HepG2 (cell line): ENCODE data around the gene EPHA10. TPM values are rescaled to one million over a fixed set of nuclear protein-coding genes. Genes with fewer than 3 reads are reported as not detected.

Source experiments
- CREB1 ChIP-seq, 2 experiments: fragments of 450-650 bp in 1 of 2; IDR thresholded peaks; 2 replicates each; pipeline ENCODE4 v1.6.1; 2016 to 2017; ENCODE audit warnings: control low read depth in 1 of 2, mild to moderate bottlenecking in 1 of 2, missing compliant biosample characterization in 1 of 2, missing genetic modification characterization in 1 of 2
- ELF4 ChIP-seq: sonication (generic); formaldehyde crosslinking; IDR thresholded peaks from 2 replicates; pipeline ENCODE4 v1.5.0; 2020; ENCODE audit warnings: missing genetic modification reagents, mild to moderate bottlenecking, moderate library complexity, borderline replicate concordance
- ISX ChIP-seq: sonication (generic); formaldehyde crosslinking; conservative IDR thresholded peaks from 2 replicates; pipeline ENCODE4 v1.5.0; 2020; ENCODE audit warnings: missing genetic modification reagents
- MAX ChIP-seq: IDR thresholded peaks from 2 replicates; pipeline ENCODE4 v1.6.1; 2012; ENCODE audit warnings: inconsistent platforms
- PAXIP1 ChIP-seq: sonication (generic); formaldehyde crosslinking; conservative IDR thresholded peaks from 2 replicates; pipeline ENCODE4 v1.4.0; 2020; ENCODE audit warnings: mild to moderate bottlenecking, missing genetic modification reagents, moderate library complexity
- REPIN1 ChIP-seq: sonication (generic); formaldehyde crosslinking; IDR thresholded peaks from 2 replicates; pipeline ENCODE4 v1.8.0; 2022; ENCODE audit warnings: missing genetic modification reagents, low read depth, mild to moderate bottlenecking, borderline replicate concordance
- RNF2 ChIP-seq: fragments of 450-650 bp; conservative IDR thresholded peaks from 2 replicates; pipeline ENCODE4 v1.6.1; 2016; ENCODE audit warnings: low read depth
- TAF1 ChIP-seq: sonication (generic); formaldehyde crosslinking; IDR thresholded peaks from 2 replicates; pipeline ENCODE4 v1.4.0; 2020; ENCODE audit warnings: missing genetic modification reagents
- ZBTB40 ChIP-seq, 2 experiments: fragments of 450-650 bp in 1 of 2; sonication (generic) in 1 of 2; formaldehyde crosslinking in 1 of 2; IDR thresholded peaks; 2 replicates each; pipeline versions ENCODE4 v1.6.1 to v1.8.0; 2016 to 2022; ENCODE audit warnings: antibody characterized with exemption in 1 of 2, mild to moderate bottlenecking in 1 of 2, missing genetic modification reagents in 1 of 2
- ZNF770 ChIP-seq: sonication (generic); formaldehyde crosslinking; IDR thresholded peaks from 2 replicates; pipeline ENCODE4 v1.5.0; 2020; ENCODE audit warnings: mild to moderate bottlenecking, missing genetic modification reagents
- ZSCAN25 ChIP-seq: sonication (generic); formaldehyde crosslinking; IDR thresholded peaks from 2 replicates; pipeline ENCODE4 v1.8.0; 2022; ENCODE audit warnings: mild to moderate bottlenecking, missing genetic modification reagents
- ZZZ3 ChIP-seq: sonication (generic); formaldehyde crosslinking; IDR thresholded peaks from 2 replicates; pipeline ENCODE4 v1.4.0; 2020; ENCODE audit warnings: missing genetic modification reagents, mild to moderate bottlenecking, borderline replicate concordance
- polyA plus RNA-seq, 8 experiments: library from polyadenylated mRNA; depleted of rRNA in 3 of 8; stranded (reverse) in 7 of 8; unstranded in 1 of 8; fragments of >200 nt; fragmentation: Illumina TruSeq in 4 of 8; extraction: Trizol in 4 of 8; gene quantifications; 2 replicates each; pipeline versions ENCODE4 v1.2.1 to v1.2.3, GENCODE V29; 2011 to 2016; ENCODE audit warnings: low read depth in 4 of 8, missing spikeins in 1 of 8, mixed read lengths in 1 of 8; ENCODE audit not compliant: insufficient read depth in 1 of 8
- total RNA-seq, 5 experiments: library from RNA; depleted of rRNA; stranded (reverse); fragments of >200 nt; fragmentation: Illumina TruSeq; extraction: Trizol; gene quantifications; 2 replicates each; pipeline ENCODE4 v1.2.3, GENCODE V29; 2016; ENCODE audit warnings: low read depth in 1 of 5

EPHA10 gene
- total and polyA plus RNA-seq, 2 of the 13 experiments (the other 11 are each of a cell fraction or from before 2014, with no cell fraction given) = 0.11 to 0.58 TPM

GRCh38 chr1:37691497-37692077 is 73.3 kb downstream of the EPHA10 start (continued):
- TF ChIP-seq TAF1 = peak; percentile 14; the same call in 1 of the 2 replicates
- no peak for TF ChIP-seq ZZZ3 (CRISPR knock-in tag)
- TF ChIP-seq RNF2 = no peak
- no peak for TF ChIP-seq ELF4 (CRISPR knock-in tag)
- no peak; the same call in 1 of the 2 replicates for TF ChIP-seq ISX
- TF ChIP-seq CREB1 (IDR thresholded peaks at IDR 0.05) = no peak
- no peak for TF ChIP-seq CREB1 (CRISPR knock-in tag; IDR thresholded peaks at IDR 0.05)
- no peak for TF ChIP-seq PAXIP1 (CRISPR knock-in tag)
- peak; percentile 64; the same call in 1 of the 2 replicates for TF ChIP-seq MAX
- TF ChIP-seq REPIN1 (CRISPR knock-in tag) = no peak
- no peak for TF ChIP-seq ZNF770 (CRISPR knock-in tag)
- TF ChIP-seq ZBTB40 (IDR thresholded peaks at IDR 0.05) = no peak
- TF ChIP-seq ZBTB40 (CRISPR knock-in tag; IDR thresholded peaks at IDR 0.05) = peak; percentile 54; the same call in 1 of the 2 replicates
- no peak for TF ChIP-seq ZSCAN25 (CRISPR knock-in tag)
